ENCODE data around the gene HNRNPA2B1.
"Not testable (repeated sequence)": the region's sequence is repeated elsewhere in the genome, so short reads cannot be mapped to it uniquely, and the experiment has no call there.

The HNRNPA2B1 gene

GRCh38 chr7:26148307-26148700, 52.2 kb downstream of the HNRNPA2B1 start:
- DNase-seq (ENCODE audit: extremely low read depth in 1 of 2, low read depth in 1 of 2): not testable (repeated sequence)

GRCh38 chr7:26147646-26148306, 52.8 kb downstream of the HNRNPA2B1 start:
- DNase-seq (ENCODE audit: extremely low read depth in 1 of 2, low read depth in 1 of 2): not testable (repeated sequence)

GRCh38 chr7:26147030-26147429, 53.5 kb downstream of the HNRNPA2B1 start:
- no peak for DNase-seq (ENCODE audit: extremely low read depth in 1 of 2, low read depth in 1 of 2)

- DNase-seq (ENCODE audit: extremely low read depth in 1 of 2, low read depth in 1 of 2): no peak
These were observed 55.3 kb downstream of the HNRNPA2B1 start for GRCh38 chr7:26145238-26145637.

GRCh38 chr7:26144184-26145080, 56.1 kb downstream of the HNRNPA2B1 start:
- DNase-seq (ENCODE audit: extremely low read depth in 1 of 2, low read depth in 1 of 2): no peak

GRCh38 chr7:26143298-26144048, 57.1 kb downstream of the HNRNPA2B1 start:
- no peak for DNase-seq (ENCODE audit: extremely low read depth in 1 of 2, low read depth in 1 of 2)

- no peak for DNase-seq (ENCODE audit: extremely low read depth in 1 of 2, low read depth in 1 of 2)
These were observed 59.5 kb downstream of the HNRNPA2B1 start for GRCh38 chr7:26141077-26141476.

GRCh38 chr7:26140380-26140779, 60.2 kb downstream of the HNRNPA2B1 start:
- no peak for DNase-seq (ENCODE audit: extremely low read depth in 1 of 2, low read depth in 1 of 2)

Data from activated CD8-positive, alpha-beta memory T cell treated with anti-CD3 and anti-CD28 coated beads for 1 hour (primary cell).